ENCODE results near the gene ZNF385B.

DNA sequence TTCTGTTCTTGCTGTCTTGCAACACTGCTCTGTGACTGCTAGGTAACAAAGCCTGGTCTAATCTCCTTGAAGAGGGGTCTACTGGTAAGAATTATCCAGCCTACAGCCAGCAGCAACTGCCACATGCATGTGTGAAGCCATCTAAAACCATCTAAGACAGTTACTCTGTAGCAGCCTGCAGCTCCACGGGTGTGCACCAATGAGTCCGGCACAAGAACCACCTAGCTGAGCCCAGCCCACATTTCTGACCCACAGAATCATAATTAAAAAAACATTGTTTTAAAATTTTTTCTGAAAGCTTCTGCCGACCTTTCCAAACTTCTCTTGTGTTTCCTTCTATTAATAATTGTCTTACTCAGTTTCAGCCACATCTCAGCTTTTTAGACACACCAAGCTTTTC, 102.8 kb downstream of the ZNF385B start:
- no peak for TF ChIP-seq EZH2 (IDR thresholded peaks at IDR 0.05; ENCODE audit: borderline replicate concordance, insufficient read depth, low read depth, low read length, poor library complexity, severe bottlenecking)
- TF ChIP-seq, protein P1, sequence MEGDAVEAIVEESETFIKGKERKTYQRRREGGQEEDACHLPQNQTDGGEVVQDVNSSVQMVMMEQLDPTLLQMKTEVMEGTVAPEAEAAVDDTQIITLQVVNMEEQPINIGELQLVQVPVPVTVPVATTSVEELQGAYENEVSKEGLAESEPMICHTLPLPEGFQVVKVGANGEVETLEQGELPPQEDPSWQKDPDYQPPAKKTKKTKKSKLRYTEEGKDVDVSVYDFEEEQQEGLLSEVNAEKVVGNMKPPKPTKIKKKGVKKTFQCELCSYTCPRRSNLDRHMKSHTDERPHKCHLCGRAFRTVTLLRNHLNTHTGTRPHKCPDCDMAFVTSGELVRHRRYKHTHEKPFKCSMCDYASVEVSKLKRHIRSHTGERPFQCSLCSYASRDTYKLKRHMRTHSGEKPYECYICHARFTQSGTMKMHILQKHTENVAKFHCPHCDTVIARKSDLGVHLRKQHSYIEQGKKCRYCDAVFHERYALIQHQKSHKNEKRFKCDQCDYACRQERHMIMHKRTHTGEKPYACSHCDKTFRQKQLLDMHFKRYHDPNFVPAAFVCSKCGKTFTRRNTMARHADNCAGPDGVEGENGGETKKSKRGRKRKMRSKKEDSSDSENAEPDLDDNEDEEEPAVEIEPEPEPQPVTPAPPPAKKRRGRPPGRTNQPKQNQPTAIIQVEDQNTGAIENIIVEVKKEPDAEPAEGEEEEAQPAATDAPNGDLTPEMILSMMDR (IDR thresholded peaks at IDR 0.05), result no peak

All from B cell (primary cell).